ENCODE measurements around the gene GMPS.
A peak's percentile ranks its signal among the peaks of the same experiment; 100 is the strongest.

The GMPS gene

DNA sequence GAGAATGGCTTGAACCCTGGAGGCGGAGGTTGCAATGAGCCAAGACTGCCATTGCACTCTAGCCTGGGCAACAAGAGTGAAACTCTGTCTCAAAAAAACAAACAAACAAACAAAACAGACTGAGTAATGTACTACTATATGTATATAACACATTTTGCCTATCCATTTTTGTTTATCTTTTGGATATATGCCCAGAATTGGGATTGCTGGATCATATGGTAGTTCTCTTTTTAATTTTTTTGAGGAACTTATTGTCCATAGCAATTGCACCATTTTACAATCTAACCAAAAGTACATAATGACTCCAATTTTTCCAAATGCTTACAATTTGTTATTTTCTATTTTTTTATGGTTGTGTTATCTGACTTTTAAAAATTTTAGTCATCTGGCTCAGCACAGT lies 47.3 kb downstream of the GMPS start:
- TF ChIP-seq, protein P1, sequence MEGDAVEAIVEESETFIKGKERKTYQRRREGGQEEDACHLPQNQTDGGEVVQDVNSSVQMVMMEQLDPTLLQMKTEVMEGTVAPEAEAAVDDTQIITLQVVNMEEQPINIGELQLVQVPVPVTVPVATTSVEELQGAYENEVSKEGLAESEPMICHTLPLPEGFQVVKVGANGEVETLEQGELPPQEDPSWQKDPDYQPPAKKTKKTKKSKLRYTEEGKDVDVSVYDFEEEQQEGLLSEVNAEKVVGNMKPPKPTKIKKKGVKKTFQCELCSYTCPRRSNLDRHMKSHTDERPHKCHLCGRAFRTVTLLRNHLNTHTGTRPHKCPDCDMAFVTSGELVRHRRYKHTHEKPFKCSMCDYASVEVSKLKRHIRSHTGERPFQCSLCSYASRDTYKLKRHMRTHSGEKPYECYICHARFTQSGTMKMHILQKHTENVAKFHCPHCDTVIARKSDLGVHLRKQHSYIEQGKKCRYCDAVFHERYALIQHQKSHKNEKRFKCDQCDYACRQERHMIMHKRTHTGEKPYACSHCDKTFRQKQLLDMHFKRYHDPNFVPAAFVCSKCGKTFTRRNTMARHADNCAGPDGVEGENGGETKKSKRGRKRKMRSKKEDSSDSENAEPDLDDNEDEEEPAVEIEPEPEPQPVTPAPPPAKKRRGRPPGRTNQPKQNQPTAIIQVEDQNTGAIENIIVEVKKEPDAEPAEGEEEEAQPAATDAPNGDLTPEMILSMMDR (conservative IDR thresholded peaks at IDR 0.05; ENCODE audit: low read length): no peak
- no peak for DNase-seq (ENCODE audit: low read depth)
- no peak overlapping the region for H3K4me3 ChIP-seq (ENCODE audit: low read length)

DNA sequence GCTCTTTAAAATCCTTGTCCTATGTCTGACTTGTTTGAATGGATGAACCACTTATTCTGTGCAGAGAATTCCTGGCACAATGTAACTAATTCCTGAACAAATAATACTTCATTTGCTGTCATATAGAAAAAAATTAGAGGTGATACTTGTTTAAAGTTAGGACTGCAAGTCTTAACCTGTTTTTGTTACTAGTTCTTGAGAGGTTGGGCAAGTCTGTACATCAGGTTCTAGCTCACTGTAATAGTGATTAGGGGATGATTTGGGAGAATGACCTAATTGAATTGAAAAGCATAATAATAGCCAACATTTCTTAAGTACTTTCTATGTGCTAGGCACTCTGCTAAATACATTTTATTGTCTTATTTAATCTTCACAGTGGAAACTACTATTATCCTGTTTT lies 49.3 kb downstream of the GMPS start:
- no peak overlapping the region for H3K4me3 ChIP-seq (ENCODE audit: low read length)
- no peak for DNase-seq (ENCODE audit: low read depth)
- TF ChIP-seq, protein P1 (conservative IDR thresholded peaks at IDR 0.05; ENCODE audit: low read length): no peak

DNA sequence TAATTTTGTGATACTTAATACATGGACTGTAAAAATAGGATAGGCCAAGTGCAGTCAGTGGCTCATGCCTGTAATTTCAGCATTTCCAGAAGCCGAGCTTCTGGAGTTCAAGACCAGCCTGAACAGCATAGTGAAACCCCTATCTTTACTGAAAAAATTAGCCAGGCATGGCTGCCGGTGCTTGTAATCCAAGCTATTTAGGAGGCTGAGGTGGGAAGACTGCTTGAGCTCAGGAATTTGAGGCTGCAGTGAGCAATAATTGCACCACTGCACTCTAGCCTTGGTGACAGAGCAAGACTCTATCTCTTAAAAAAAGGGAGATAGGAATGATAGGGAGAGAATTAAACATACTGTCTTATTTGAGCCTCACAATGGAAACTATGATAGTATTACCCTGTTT lies 51.0 kb downstream of the GMPS start:
- H3K4me3 ChIP-seq (ENCODE audit: low read length): no peak overlapping the region
- TF ChIP-seq, protein P1 (conservative IDR thresholded peaks at IDR 0.05; ENCODE audit: low read length): no peak

DNA sequence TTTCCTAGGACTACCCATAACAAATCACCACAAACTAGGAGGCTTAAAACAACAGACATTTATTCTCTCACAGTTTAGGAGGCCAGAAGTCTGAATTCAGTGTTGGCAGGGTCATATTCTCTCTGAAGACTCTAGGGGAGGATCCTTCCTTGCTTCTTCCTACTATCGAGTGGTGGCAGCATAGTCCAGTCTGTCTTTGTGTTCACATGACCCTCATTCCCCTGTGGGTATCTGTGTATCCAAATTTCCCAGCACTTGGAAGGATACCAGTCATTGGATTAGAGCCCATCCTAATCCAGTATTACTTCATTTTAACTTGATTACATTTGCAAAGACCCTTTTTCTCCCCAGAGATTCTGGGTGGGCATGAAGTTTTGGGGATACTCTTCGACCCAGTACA lies 63.8 kb downstream of the GMPS start:
- peak; percentile 23 for DNase-seq (ENCODE audit: low read depth)
- TF ChIP-seq, protein P1 (conservative IDR thresholded peaks at IDR 0.05; ENCODE audit: low read length): no peak; the same call in 1 of the 2 replicates
- H3K4me3 ChIP-seq (ENCODE audit: low read length): no peak overlapping the region

More for the DNA sequence above, 51.0 kb downstream of the GMPS start:
- no peak for DNase-seq (ENCODE audit: low read depth)

DNA sequence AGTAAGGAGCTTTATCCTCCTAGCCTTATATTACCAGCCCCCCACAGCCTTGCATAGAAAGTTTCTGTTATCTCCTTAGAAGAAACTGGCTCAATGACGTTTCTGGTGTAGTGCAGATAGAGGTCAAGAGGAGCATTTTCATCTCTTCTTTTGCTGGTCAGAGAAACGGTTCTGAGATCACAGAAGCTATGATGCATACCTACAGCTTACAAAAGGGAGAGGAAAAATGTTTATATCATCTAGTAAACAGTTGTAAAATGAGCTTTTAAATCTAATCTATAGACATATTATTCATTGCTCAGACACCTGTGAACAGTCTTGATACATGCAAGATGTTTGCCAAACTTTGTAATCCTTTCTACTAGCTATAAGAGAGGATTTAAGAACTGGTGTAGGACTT lies 68.0 kb downstream of the GMPS start:
- H3K4me3 ChIP-seq (ENCODE audit: low read length): no peak overlapping the region
- TF ChIP-seq, protein P1 (conservative IDR thresholded peaks at IDR 0.05; ENCODE audit: low read length): no peak
- DNase-seq (ENCODE audit: low read depth): no peak

DNA sequence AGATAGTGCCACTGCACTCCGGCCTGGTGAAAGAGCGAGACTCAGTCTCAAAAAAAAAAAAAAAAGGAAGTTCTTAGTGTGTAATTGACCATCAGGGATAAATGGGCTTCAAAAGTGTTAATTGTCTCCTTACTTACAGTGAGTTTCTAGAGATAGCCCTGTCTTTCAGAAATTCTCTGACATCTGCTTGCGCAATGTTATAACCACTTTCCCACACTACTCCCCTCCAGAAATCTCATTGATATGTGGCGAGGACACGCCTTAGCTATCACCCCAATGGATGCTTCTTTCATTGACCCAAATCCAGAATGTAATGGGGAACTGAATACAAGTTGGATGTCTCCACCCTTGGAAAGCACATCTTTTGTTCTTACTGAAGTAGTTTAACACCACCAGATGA lies 70.9 kb downstream of the GMPS start:
- TF ChIP-seq, protein P1 (conservative IDR thresholded peaks at IDR 0.05; ENCODE audit: low read length): no peak
- peak; percentile 25 for DNase-seq (ENCODE audit: low read depth)
- no peak overlapping the region for H3K4me3 ChIP-seq (ENCODE audit: low read length)

DNA sequence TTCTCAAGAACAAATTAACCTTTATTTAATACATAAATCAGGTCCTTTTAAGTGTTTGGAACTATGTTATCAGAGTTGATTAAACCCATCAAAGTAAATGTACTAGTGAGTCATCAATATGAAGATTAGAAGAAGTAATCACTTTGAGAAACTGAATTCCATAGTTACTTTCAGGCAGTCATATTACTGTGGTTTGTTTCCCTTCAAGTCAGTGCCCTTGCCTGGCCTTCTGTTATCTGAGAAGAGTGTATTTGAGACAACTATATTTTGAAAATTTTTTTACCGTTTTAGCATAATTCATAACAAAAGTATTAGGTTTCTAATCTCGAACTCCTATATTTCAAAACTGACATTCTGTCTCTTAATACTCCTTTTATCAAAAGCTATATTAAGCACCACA lies 73.6 kb downstream of the GMPS start:
- no peak for DNase-seq (ENCODE audit: low read depth)
- TF ChIP-seq, protein P1 (conservative IDR thresholded peaks at IDR 0.05; ENCODE audit: low read length): no peak

More for the DNA sequence above, 73.6 kb downstream of the GMPS start:
- H3K4me3 ChIP-seq (ENCODE audit: low read length): no peak overlapping the region
